NK-92 (cell line): ENCODE data around the gene BLTP1.

Experiments used
- DNase-seq: peaks from one replicate; lab custom pipeline; 2025; ENCODE audit not compliant: unreplicated experiment; lab: John Stamatoyannopoulos, UW

Gene BLTP1

DNA sequence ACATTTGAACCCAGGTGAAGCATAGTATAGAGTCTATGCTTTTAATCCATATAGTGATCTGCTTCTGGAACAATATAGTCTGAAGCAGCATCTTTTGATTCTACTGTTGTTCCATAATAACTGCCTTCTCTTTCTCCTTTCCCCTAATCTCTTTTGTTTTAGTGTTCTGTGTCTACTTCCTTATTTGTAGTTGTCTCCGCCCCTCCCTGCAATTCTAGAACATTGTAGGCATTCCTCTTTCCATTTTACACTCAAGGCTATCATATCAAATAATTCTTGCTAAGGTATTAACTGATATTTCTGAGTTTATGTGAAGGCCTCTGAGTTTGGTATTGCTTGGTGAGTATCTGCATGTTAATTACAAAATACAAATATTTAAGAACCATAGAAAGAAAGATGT, 11.6 kb downstream of the BLTP1 start:
- DNase-seq: no peak

DNA sequence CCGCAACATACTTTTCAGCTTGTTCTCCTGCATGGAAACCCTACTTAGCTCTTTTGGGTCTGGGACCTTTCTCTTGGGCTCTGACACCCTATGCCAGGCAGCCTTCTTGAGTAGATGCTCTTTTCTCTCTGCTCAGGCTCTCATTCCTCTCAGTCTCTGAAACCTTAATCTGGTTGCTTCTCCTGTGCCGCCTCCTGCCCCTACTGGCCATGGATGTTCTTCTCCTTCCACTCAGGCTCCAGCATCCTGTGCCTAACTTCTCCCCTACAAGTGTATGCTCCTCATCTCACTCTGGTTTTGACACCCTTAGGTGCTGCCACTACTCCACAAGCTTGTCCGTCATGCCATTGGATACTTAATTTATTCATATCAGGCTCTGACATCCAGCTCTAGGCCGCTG, 15.2 kb downstream of the BLTP1 start:
- DNase-seq: no peak

DNA sequence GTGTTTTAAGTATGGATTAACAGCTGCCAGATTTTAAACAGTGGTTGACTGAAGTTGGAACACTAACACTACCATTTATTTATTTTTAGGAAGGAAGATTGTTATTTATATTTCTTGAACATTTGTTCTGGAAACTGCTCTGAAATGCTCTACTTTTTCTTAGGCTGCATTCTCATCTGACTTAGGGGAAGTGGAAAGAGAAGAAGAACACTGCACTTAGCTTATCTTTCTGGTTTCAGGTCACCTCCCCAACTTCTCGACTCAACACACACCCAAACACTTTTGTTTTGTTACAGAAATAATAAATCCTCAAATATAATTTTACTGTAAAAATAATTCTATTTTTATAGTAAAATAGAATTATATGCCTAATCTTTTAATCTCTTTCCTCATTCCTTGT, 18.6 kb downstream of the BLTP1 start:
- no peak for DNase-seq

DNA sequence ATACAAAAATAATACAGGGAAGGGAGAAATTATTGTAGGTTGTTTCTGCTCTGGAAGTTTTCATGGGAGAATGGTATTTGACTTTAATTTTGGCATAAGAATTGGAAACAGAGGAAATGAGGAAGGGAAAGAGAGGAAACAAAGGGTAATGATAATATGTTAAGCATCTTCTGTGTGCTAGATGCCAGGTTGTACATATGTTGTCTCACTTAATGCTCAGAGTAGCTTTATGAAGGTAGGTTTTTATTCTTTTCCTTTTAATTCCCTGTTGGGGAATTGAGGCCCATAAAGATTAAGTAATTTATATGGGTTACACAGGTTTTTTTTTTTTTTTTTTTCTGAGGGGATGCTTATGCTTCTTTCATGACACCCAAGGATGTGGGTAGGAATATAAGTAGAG, 19.2 kb downstream of the BLTP1 start:
- DNase-seq: no peak

DNA sequence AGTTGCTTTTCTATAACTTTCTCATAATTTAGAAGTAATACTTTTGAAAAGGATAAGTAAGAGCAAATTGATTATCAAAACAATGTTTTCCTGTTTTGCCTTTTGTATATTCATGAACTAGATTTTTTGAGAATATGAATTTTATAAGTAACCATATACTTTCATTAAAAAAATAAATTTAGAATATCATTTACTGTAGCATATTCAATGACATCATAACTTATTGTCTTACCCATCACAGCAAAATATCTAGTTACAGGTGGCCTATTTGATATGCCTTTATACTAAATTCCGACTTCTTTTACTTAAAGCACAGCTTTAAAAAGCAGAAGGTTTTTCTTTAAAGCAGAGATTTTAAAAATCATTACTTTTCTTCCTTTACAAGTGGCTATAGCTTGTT, 20.1 kb downstream of the BLTP1 start:
- no peak for DNase-seq

DNA sequence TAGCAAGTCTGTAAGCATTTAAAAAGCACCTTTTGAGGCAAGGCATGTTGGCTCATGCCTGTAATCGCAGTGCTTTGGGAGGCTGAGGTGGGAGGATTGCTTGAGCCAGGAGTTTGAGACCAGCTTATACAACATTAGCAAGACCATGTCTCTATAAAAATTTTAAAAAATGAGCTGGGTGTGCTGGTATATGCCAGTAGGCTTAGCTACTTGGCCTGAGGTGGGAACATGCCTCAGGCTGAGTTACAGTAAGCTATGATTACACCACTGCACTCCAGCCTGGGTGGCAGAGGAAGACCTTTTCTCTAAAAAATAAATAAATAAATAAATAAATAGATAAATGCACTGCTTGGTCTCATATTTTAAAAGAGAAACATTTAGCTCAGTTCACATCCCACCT, 26.8 kb downstream of the BLTP1 start:
- no peak for DNase-seq

DNA sequence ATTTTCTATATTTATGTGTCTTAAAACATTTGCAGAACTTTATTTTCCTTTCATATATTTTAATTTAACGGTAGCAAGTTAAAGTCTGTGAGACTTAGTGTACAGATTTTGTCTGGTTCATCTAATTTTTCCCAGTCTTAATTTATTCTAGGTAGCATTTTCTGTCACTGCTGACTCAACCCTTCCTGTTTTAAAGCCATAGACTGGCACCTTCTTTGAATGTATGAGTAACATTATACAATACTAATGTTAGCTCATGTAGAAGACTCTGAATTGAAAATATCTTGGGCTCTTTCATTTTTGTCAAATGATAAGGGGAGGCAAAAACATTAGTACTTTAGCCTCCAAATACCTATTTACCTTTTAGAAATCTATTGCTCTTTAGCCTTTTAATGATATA, 43.6 kb downstream of the BLTP1 start:
- DNase-seq: no peak
